ENCODE data around the gene TEX36.
"Not testable (repeated sequence)": the region's sequence is repeated elsewhere in the genome, so short reads cannot be mapped to it uniquely, and the experiment has no call there.

Gene TEX36

DNA sequence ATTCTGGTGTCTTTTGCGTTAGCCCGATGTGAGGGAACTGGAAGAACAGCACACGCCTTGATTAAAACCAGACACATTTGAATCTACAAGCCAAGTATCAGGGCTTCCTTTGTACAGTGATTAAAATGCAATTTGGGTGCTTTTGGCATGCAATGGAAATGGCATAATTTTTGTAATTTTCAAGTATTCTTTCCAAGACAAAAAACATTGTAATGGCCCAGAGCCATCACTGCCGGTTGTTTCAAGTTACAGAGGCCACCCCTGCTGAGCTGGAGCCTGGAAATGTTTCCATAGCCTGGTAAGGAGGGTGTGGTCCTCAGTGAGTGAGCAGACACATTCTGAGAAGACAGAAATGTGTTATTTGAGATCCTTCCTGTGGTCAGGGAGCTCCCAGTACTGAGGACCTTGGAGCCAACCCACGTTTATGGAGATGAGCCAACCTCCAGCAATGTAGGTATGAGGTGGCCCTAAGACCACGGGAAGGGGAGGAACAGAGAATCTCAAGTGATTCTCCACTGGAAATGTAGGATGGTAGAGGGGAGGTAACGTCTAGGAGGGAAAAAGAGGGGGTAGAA is 20.9 kb downstream of the TEX36 start:
- peak; percentile 93 for DNase-seq (ENCODE audit: low read depth)
- no peak overlapping the region for H3K4me3 ChIP-seq (ENCODE audit: low read depth, low read length)
- TF ChIP-seq CTCF (conservative IDR thresholded peaks at IDR 0.05; ENCODE audit: low read depth, low read length): no peak

DNA sequence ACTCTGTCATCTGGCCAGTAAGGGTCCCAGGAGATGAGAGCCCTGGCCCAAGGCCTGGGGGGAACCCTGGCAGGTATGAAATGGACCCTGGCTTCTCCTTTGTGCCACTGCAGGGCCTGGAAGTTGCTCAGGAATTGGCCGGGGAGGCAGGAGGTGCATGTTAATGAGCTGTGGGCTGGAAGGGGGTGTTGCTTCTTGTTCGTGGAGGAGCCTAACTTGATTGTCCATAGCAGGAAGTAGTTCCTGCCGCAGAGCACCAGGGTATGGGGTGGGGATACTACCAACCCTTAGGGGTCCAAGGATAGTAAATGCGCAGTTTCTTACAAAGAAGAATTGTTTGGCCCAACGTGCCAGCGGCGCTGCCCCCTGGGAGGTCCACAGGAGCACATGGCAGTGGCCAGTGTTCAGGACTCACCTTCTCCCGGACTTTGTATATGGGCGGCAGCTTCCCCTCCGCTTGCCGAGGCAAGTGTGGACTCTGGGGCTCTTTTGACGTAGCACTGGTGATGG is 21.5 kb downstream of the TEX36 start:
- no peak for DNase-seq (ENCODE audit: low read depth)
- no peak overlapping the region for H3K4me3 ChIP-seq (ENCODE audit: low read depth, low read length)
- TF ChIP-seq CTCF (conservative IDR thresholded peaks at IDR 0.05; ENCODE audit: low read depth, low read length): no peak

GRCh38 chr10:125659071-125659470 is 23.9 kb downstream of the TEX36 start:
- DNase-seq (ENCODE audit: low read depth): no peak
- H3K4me3 ChIP-seq (ENCODE audit: low read depth, low read length): no peak overlapping the region
- no peak for TF ChIP-seq CTCF (conservative IDR thresholded peaks at IDR 0.05; ENCODE audit: low read depth, low read length)

DNA sequence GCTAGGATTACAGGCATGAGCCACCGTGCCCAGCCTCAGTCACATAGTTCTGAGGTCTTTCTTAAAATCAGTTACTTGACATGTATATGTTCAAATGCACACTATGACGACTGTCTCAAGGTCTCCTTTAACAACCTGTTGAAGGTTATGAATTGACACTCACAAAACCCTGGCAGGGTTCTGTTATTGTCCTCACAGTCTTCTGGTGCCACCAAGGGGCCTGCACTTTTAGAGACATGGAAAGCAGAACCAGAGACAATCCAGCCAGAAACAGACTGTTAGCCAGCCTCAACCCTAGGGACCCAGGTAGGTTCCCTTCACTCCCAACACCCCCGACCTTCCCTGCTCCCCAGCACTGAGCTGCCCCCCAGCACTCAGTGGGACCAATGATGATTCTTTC is 26.4 kb downstream of the TEX36 start:
- DNase-seq (ENCODE audit: low read depth): no peak
- TF ChIP-seq CTCF (conservative IDR thresholded peaks at IDR 0.05; ENCODE audit: low read depth, low read length): no peak
- no peak overlapping the region for H3K4me3 ChIP-seq (ENCODE audit: low read depth, low read length)

GRCh38 chr10:125653113-125653512 is 29.9 kb downstream of the TEX36 start:
- not testable (repeated sequence) for DNase-seq (ENCODE audit: low read depth); H3K4me3 ChIP-seq (ENCODE audit: low read depth, low read length)

- DNase-seq (ENCODE audit: low read depth): no peak
- no peak for TF ChIP-seq CTCF (conservative IDR thresholded peaks at IDR 0.05; ENCODE audit: low read depth, low read length)
- no peak overlapping the region for H3K4me3 ChIP-seq (ENCODE audit: low read depth, low read length)
Measured at GRCh38 chr10:125646311-125646710, 36.7 kb downstream of the TEX36 start.

DNA sequence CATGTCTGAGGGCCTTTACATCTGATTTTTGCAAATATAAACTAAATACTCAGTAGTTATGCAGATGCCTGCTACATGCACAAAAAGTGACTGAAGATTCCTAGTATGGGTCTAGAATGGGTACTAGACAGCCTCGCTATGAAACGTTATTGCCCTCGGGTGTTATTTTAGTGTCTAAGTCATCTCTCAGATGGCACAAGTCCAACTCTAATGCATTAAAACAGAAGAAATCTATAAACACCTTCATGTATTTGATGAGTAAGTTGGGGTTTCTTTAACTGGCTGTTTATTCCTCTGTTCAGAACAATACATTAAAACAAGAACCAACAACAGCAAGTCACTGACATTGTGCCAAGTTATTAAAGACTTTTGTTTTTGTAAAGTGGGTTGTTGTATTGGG is 41.6 kb downstream of the TEX36 start:
- DNase-seq (ENCODE audit: low read depth): no peak
- TF ChIP-seq CTCF (conservative IDR thresholded peaks at IDR 0.05; ENCODE audit: low read depth, low read length): no peak
- H3K4me3 ChIP-seq (ENCODE audit: low read depth, low read length): no peak overlapping the region

Data from choroid plexus epithelial cell (primary cell).